ENCODE measurements around the gene DYNC1I1. TPM values are rescaled to one million over a fixed set of nuclear protein-coding genes. Genes with fewer than 3 reads are reported as not detected.

Gene DYNC1I1
- total and polyA plus RNA-seq, 4 donors, result 0.28 to 0.67 (median 0.39) TPM

DNA sequence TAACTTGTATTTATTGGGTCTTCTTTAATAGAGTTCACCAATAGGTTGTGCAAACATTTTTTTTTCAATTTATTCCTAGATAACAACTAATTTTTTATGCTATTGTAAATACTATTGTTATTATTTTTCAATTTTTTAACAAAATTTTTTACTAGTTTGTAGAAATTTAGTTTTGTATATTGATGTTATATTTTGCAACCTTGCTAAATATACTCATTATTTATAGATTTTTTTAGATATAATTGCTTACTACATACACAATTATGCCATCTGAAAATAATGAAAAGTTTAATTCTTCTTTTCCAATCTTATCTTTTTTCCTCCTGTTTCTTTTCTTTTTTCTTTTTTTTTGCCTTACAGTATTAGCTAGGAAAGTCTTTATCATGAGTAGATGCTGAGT is 332.6 kb downstream of the DYNC1I1 start:
- Histone ChIP-seq H3K9ac (ENCODE audit: low read depth in 1 of 2, low read length in 2 of 2) (no peak overlapping the region), H3K36me3 (ENCODE audit: control insufficient read depth in 4 of 4, insufficient read depth in 3 of 4, low read depth in 1 of 4, low read length in 3 of 4) (no peaks in the 10 kb centered on the region), H3K9me3 (ENCODE audit: control insufficient read depth in 4 of 4, low read length in 3 of 4) (no peaks in the 10 kb centered on the region), H3K27me3 (ENCODE audit: control insufficient read depth in 4 of 4, insufficient read depth in 4 of 4, low read length in 3 of 4) (no peaks in the 10 kb centered on the region), H3K4me3 (ENCODE audit: low read depth in 1 of 3, low read length in 3 of 3) (no peak overlapping the region), H3K4me1 (ENCODE audit: control insufficient read depth in 4 of 4, insufficient read depth in 4 of 4, low read length in 3 of 4) (no peaks in the 10 kb centered on the region), H3K27ac (ENCODE audit: low read depth in 1 of 2, low read length in 2 of 2) (no peak overlapping the region)
- no peak for TF ChIP-seq SP1 (IDR thresholded peaks at IDR 0.05)
- TF ChIP-seq TAF1 (conservative IDR thresholded peaks at IDR 0.05), result no peak
- no peak for TF ChIP-seq FOXA1 (IDR thresholded peaks at IDR 0.05)
- no peak for TF ChIP-seq YY1 (IDR thresholded peaks at IDR 0.05)
- no peak for DNase-seq (ENCODE audit: low spot score)

DNA sequence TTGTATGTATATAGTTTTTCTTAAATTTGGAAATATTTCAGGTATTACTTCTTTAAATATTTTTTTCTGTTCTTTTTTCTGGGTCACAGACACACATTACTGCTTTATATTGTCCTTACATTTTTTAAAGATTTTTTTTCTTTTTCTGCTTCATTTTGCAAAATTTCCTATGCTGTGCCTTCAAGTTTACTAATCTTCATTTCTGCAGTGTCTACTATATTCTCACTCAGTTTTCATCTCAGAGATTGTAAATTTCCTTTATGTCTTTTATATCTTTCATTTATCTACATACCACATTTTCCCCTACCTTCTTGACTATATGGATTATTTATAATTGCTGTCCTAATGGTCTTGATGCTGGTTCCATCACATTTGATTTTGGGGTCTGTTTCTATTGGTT is 339.1 kb downstream of the DYNC1I1 start:
- H3K4me1 ChIP-seq (ENCODE audit: control insufficient read depth in 4 of 4, insufficient read depth in 4 of 4, low read length in 3 of 4), result no peaks in the 10 kb centered on the region
- no peaks in the 10 kb centered on the region for H3K9me3 ChIP-seq (ENCODE audit: control insufficient read depth in 4 of 4, low read length in 3 of 4)
- H3K4me3 ChIP-seq (ENCODE audit: low read depth in 1 of 3, low read length in 3 of 3), result no peak overlapping the region
- H3K27me3 ChIP-seq (ENCODE audit: control insufficient read depth in 4 of 4, insufficient read depth in 4 of 4, low read length in 3 of 4), result no peaks in the 10 kb centered on the region
- TF ChIP-seq, protein P1, sequence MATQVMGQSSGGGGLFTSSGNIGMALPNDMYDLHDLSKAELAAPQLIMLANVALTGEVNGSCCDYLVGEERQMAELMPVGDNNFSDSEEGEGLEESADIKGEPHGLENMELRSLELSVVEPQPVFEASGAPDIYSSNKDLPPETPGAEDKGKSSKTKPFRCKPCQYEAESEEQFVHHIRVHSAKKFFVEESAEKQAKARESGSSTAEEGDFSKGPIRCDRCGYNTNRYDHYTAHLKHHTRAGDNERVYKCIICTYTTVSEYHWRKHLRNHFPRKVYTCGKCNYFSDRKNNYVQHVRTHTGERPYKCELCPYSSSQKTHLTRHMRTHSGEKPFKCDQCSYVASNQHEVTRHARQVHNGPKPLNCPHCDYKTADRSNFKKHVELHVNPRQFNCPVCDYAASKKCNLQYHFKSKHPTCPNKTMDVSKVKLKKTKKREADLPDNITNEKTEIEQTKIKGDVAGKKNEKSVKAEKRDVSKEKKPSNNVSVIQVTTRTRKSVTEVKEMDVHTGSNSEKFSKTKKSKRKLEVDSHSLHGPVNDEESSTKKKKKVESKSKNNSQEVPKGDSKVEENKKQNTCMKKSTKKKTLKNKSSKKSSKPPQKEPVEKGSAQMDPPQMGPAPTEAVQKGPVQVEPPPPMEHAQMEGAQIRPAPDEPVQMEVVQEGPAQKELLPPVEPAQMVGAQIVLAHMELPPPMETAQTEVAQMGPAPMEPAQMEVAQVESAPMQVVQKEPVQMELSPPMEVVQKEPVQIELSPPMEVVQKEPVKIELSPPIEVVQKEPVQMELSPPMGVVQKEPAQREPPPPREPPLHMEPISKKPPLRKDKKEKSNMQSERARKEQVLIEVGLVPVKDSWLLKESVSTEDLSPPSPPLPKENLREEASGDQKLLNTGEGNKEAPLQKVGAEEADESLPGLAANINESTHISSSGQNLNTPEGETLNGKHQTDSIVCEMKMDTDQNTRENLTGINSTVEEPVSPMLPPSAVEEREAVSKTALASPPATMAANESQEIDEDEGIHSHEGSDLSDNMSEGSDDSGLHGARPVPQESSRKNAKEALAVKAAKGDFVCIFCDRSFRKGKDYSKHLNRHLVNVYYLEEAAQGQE (IDR thresholded peaks at IDR 0.05), result no peak
- TF ChIP-seq TAF1 (conservative IDR thresholded peaks at IDR 0.05) (no peak), JUND (IDR thresholded peaks at IDR 0.05) (no peak), HNF4G (IDR thresholded peaks at IDR 0.05) (no peak), HNF4A (conservative IDR thresholded peaks at IDR 0.05) (no peak), SP1 (IDR thresholded peaks at IDR 0.05) (no peak)
- TF ChIP-seq, protein P2, sequence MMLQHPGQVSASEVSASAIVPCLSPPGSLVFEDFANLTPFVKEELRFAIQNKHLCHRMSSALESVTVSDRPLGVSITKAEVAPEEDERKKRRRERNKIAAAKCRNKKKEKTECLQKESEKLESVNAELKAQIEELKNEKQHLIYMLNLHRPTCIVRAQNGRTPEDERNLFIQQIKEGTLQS (IDR thresholded peaks at IDR 0.05), result no peak
- H3K27ac ChIP-seq (ENCODE audit: low read depth in 1 of 2, low read length in 2 of 2), result no peak overlapping the region
- no peak overlapping the region for H3K9ac ChIP-seq (ENCODE audit: low read depth in 1 of 2, low read length in 2 of 2)
- no peaks in the 10 kb centered on the region for H3K36me3 ChIP-seq (ENCODE audit: control insufficient read depth in 4 of 4, insufficient read depth in 3 of 4, low read depth in 1 of 4, low read length in 3 of 4)
- DNase-seq (ENCODE audit: low spot score), result no peak

DNA sequence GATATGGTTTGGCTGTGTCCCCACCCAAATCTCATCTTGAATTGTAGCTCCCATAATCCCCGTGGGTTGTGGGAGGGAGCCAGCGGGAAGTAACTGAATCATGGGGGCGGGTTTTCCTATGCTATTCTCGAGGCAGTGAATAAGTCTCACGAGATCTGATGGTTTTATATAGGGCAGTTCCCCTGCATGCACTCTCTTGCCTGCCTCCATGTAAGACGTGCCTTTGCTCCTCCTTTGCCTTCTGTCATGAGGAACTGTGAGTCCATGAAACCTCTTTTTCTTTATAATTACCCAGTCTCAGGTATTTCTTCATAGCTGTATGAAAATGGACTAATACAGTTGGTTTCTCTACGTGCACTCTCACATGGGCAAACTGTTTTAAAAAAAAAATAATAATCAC is 341.8 kb downstream of the DYNC1I1 start:
- H3K27ac ChIP-seq (ENCODE audit: low read depth in 1 of 2, low read length in 2 of 2), result no peak overlapping the region
- WGBS, result 94% methylated on average over 7 of the region's 7 CpGs
- H3K4me3 ChIP-seq (ENCODE audit: low read depth in 1 of 3, low read length in 3 of 3), result no peak overlapping the region
- H3K4me1 ChIP-seq (ENCODE audit: control insufficient read depth in 4 of 4, insufficient read depth in 4 of 4, low read length in 3 of 4), result no peaks in the 10 kb centered on the region
- H3K27me3 ChIP-seq (ENCODE audit: control insufficient read depth in 4 of 4, insufficient read depth in 4 of 4, low read length in 3 of 4), result no peaks in the 10 kb centered on the region
- DNase-seq (ENCODE audit: low spot score), result no peak
- no peak overlapping the region for H3K9ac ChIP-seq (ENCODE audit: low read depth in 1 of 2, low read length in 2 of 2)
- no peaks in the 10 kb centered on the region for H3K36me3 ChIP-seq (ENCODE audit: control insufficient read depth in 4 of 4, insufficient read depth in 3 of 4, low read depth in 1 of 4, low read length in 3 of 4)
- TF ChIP-seq GABPA (IDR thresholded peaks at IDR 0.05 in 1 of 2, conservative IDR thresholded peaks at IDR 0.05 in 1 of 2) (no peak), HNF4A (conservative IDR thresholded peaks at IDR 0.05) (no peak), FOXA1 (IDR thresholded peaks at IDR 0.05) (no peak), FOXA2 (IDR thresholded peaks at IDR 0.05) (no peak)
- TF ChIP-seq, protein P3, sequence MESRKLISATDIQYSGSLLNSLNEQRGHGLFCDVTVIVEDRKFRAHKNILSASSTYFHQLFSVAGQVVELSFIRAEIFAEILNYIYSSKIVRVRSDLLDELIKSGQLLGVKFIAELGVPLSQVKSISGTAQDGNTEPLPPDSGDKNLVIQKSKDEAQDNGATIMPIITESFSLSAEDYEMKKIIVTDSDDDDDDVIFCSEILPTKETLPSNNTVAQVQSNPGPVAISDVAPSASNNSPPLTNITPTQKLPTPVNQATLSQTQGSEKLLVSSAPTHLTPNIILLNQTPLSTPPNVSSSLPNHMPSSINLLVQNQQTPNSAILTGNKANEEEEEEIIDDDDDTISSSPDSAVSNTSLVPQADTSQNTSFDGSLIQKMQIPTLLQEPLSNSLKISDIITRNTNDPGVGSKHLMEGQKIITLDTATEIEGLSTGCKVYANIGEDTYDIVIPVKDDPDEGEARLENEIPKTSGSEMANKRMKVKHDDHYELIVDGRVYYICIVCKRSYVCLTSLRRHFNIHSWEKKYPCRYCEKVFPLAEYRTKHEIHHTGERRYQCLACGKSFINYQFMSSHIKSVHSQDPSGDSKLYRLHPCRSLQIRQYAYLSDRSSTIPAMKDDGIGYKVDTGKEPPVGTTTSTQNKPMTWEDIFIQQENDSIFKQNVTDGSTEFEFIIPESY (IDR thresholded peaks at IDR 0.05), result no peak
- TF ChIP-seq, protein P4, sequence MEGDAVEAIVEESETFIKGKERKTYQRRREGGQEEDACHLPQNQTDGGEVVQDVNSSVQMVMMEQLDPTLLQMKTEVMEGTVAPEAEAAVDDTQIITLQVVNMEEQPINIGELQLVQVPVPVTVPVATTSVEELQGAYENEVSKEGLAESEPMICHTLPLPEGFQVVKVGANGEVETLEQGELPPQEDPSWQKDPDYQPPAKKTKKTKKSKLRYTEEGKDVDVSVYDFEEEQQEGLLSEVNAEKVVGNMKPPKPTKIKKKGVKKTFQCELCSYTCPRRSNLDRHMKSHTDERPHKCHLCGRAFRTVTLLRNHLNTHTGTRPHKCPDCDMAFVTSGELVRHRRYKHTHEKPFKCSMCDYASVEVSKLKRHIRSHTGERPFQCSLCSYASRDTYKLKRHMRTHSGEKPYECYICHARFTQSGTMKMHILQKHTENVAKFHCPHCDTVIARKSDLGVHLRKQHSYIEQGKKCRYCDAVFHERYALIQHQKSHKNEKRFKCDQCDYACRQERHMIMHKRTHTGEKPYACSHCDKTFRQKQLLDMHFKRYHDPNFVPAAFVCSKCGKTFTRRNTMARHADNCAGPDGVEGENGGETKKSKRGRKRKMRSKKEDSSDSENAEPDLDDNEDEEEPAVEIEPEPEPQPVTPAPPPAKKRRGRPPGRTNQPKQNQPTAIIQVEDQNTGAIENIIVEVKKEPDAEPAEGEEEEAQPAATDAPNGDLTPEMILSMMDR (IDR thresholded peaks at IDR 0.05; ENCODE audit: low read depth, low read length, missing input control), result no peak
- TF ChIP-seq, protein P5, sequence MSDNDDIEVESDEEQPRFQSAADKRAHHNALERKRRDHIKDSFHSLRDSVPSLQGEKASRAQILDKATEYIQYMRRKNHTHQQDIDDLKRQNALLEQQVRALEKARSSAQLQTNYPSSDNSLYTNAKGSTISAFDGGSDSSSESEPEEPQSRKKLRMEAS (IDR thresholded peaks at IDR 0.05), result no peak
- H3K9me3 ChIP-seq (ENCODE audit: control insufficient read depth in 4 of 4, low read length in 3 of 4), result no peaks in the 10 kb centered on the region
